ENCODE data around the gene TBC1D9. TPM values are rescaled to one million over a fixed set of nuclear protein-coding genes. Genes with fewer than 3 reads are reported as not detected.
A peak's percentile ranks its signal among the peaks of the same experiment; 100 is the strongest.

TBC1D9 gene
- total RNA-seq (2013): 78.4 TPM
- 10 to 100 TPM; 13.6 to 33.5 (median 21.0) TPM for polyA plus RNA-seq
- 62.2 and 81.2 TPM in 2 replicates for polyA minus RNA-seq
- total RNA-seq: 106 to 732 (median 174) reads per million in 11 experiments

DNA sequence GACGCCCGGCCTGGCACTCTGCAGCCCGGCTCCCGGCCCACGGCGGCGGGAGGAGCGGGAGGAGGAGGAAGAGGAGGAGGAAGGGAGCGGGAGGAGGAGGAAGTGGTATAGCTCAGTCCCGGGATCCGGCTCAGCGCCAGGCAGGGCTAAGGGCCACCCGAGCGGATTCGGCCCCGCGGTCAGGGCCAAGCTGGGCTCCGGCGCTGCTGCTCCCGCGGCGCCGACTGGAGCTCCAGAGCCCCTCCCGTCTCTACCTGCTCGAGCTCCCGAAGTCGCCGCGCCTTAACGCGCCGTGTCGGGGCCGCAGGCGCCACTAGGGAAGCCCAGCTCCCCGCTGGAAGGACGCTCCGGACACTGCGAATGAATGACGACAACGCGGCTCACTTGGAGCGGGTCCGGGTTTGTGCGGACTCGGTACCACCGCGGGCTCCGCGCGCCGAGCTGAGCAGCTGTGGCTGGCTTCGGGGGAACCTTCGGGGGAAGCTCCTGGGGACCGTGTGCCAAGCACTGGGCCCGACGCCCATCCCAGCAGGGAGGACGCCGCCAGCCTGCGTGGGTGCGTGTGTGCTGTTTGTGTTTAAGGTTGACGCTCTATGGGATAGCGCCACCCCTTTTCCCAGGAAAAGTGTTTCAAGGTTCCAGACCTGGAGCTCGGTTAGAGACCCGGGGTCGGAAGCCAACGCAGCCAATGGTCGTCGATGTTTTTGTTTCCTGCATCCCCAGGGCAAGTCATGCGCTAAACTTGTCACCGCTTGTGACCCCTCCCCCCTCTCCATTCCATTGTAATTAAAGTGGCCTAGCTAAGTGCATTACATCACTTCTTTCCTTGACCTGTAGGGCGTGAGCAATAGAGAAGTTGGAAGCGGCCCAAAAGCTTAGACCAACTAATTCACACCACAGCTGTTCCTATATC lies at the start of gene TBC1D9:
TSS of gene TBC1D9 (minus strand) at position 67 of the 913 bp plus-strand sequence. CDS start 340 bp downstream, outside the sequence.
- Histone ChIP-seq H3K9me3 (replicated peaks in 1 of 2; ENCODE audit: control insufficient read depth in 1 of 2, insufficient read depth in 1 of 2, low read length in 2 of 2) (no peaks in the 10 kb centered on the region), H3K27ac (ENCODE audit: low read depth in 1 of 2, low read length in 2 of 2) (peak within 1 kb of the TSS; percentile 95 to 98), H3K79me2 (ENCODE audit: insufficient read depth, low read length) (peaks cover 24% of the 10 kb centered on the region), H3K4me2 (replicated peaks; ENCODE audit: extremely low read depth, low read length, poor library complexity, severe bottlenecking) (peak within 1 kb of the TSS; percentile 82), H4K20me1 (ENCODE audit: insufficient read depth, low read length) (peaks cover 32% of the 10 kb centered on the region), H3K4me1 (ENCODE audit: control insufficient read depth in 1 of 2, insufficient read depth in 2 of 2, low read length in 2 of 2) (peaks cover 36 to 47% of the 10 kb centered on the region in 2 donors), H3K4me3 (replicated peaks in 1 of 3; ENCODE audit: low read depth in 2 of 3, low read length in 3 of 3) (peak within 1 kb of the TSS; percentile 75 to 85 (median 79)), H2AFZ (ENCODE audit: insufficient read depth, low read depth, low read length, poor library complexity, severe bottlenecking) (peak within 1 kb of the TSS; percentile 84), H3K27me3 (ENCODE audit: control insufficient read depth in 2 of 2, insufficient read depth in 2 of 2, low read length in 2 of 2) (peaks cover 2 to 9% of the 10 kb centered on the region in 2 donors), H3K36me3 (replicated peaks in 1 of 2; ENCODE audit: control insufficient read depth in 1 of 2, insufficient read depth in 2 of 2, low read length in 2 of 2) (no peaks in the 10 kb centered on the region), H3K9ac (ENCODE audit: insufficient read depth, low read length, poor library complexity, severe bottlenecking) (peak within 1 kb of the TSS; percentile 96)
- H3K4me3 Mint-ChIP-seq: peak within 1 kb of the TSS; percentile 84 to 94
- H3K9me3 Mint-ChIP-seq: peaks cover 0 to 4% (median 3%) of the 10 kb centered on the region in 7 donors
- intact Hi-C loops (cut with micrococcal nuclease): loop anchor here (2.0 to 10.0 kb wide), 4 partner anchors 14 to 48 kb away; no protein-coding TSS in a partner anchor
- peak within 1 kb of the TSS; percentile 94 to 98 (median 97) for H3K27ac Mint-ChIP-seq
- peaks cover 21 to 31% of the 10 kb centered on the region in 2 donors for H3K36me3 Mint-ChIP-seq
- peaks cover 12 to 20% (median 15%) of the 10 kb centered on the region in 3 donors for H3K27me3 Mint-ChIP-seq (ENCODE audit: low read depth in 3 of 3)
- H3K4me1 Mint-ChIP-seq: peaks cover 42% of the 10 kb centered on the region
- TF ChIP-seq, protein P1, sequence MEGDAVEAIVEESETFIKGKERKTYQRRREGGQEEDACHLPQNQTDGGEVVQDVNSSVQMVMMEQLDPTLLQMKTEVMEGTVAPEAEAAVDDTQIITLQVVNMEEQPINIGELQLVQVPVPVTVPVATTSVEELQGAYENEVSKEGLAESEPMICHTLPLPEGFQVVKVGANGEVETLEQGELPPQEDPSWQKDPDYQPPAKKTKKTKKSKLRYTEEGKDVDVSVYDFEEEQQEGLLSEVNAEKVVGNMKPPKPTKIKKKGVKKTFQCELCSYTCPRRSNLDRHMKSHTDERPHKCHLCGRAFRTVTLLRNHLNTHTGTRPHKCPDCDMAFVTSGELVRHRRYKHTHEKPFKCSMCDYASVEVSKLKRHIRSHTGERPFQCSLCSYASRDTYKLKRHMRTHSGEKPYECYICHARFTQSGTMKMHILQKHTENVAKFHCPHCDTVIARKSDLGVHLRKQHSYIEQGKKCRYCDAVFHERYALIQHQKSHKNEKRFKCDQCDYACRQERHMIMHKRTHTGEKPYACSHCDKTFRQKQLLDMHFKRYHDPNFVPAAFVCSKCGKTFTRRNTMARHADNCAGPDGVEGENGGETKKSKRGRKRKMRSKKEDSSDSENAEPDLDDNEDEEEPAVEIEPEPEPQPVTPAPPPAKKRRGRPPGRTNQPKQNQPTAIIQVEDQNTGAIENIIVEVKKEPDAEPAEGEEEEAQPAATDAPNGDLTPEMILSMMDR (IDR thresholded peaks at IDR 0.05): no peak
- DNase-seq: peak; percentile 96 to 97 (median 96)
- WGBS (ENCODE audit: insufficient coverage): under 1% methylated on average over 68 of the region's 73 CpGs

GRCh38 chr4:140805293-140805692 lies 49.1 kb upstream of the TBC1D9 start:
- TF ChIP-seq, protein P1 (IDR thresholded peaks at IDR 0.05): no peak
- Histone ChIP-seq H3K9me3 (replicated peaks in 1 of 2; ENCODE audit: control insufficient read depth in 1 of 2, insufficient read depth in 1 of 2, low read length in 2 of 2) (no peaks in the 10 kb centered on the region), H3K4me1 (ENCODE audit: control insufficient read depth in 1 of 2, insufficient read depth in 2 of 2, low read length in 2 of 2) (peaks cover 70 to 82% of the 10 kb centered on the region in 2 donors), H3K36me3 (replicated peaks in 1 of 2; ENCODE audit: control insufficient read depth in 1 of 2, insufficient read depth in 2 of 2, low read length in 2 of 2) (no peaks in the 10 kb centered on the region), H2AFZ (ENCODE audit: insufficient read depth, low read depth, low read length, poor library complexity, severe bottlenecking) (no peak overlapping the region), H3K27me3 (ENCODE audit: control insufficient read depth in 2 of 2, insufficient read depth in 2 of 2, low read length in 2 of 2) (no peaks in the 10 kb centered on the region), H3K4me3 (replicated peaks in 1 of 3; ENCODE audit: low read depth in 2 of 3, low read length in 3 of 3) (no peak overlapping the region), H3K4me2 (replicated peaks; ENCODE audit: extremely low read depth, low read length, poor library complexity, severe bottlenecking) (no peak overlapping the region), H4K20me1 (ENCODE audit: insufficient read depth, low read length) (no peaks in the 10 kb centered on the region), H3K27ac (ENCODE audit: low read depth in 1 of 2, low read length in 2 of 2) (peak overlapping the region in 1 of 2 donors; percentile 84), H3K9ac (ENCODE audit: insufficient read depth, low read length, poor library complexity, severe bottlenecking) (no peak overlapping the region), H3K79me2 (ENCODE audit: insufficient read depth, low read length) (no peaks in the 10 kb centered on the region)
- Mint-ChIP-seq H3K27ac (peak overlapping the region; percentile 82 to 92 (median 90)), H3K27me3 (ENCODE audit: low read depth in 3 of 3) (peaks cover 0 to 12% (median 0%) of the 10 kb centered on the region in 3 donors), H3K4me1 (peaks cover 76% of the 10 kb centered on the region), H3K36me3 (no peaks in the 10 kb centered on the region), H3K4me3 (no peak overlapping the region), H3K9me3 (peaks cover 0 to 5% (median 0%) of the 10 kb centered on the region in 7 donors)
- no peak for DNase-seq
- intact Hi-C loops (cut with micrococcal nuclease): loop anchor here in 1 of 2 donors (10.0 kb wide), 1 partner anchor 50 kb away; the partner anchor contains the start of gene TBC1D9

Measured in CD14-positive monocyte (primary cell).